IMR-90 (cell line): ENCODE measurements around the gene GRIA3.

Experiments
- CEBPB ChIP-seq: IDR thresholded peaks from 2 replicates; pipeline ENCODE4 v1.6.1; 2012; ENCODE audit warnings: low read depth, low read length, improper control_type of control experiment
- CHD1 ChIP-seq: IDR thresholded peaks from 2 replicates; pipeline ENCODE4 v1.6.1; 2012; ENCODE audit warnings: low read depth, low read length, improper control_type of control experiment
- MXI1 ChIP-seq: IDR thresholded peaks from 2 replicates; pipeline ENCODE4 v1.6.1; 2012; ENCODE audit warnings: low read depth, mild to moderate bottlenecking, low read length, moderate library complexity, borderline replicate concordance
- NFE2L2 ChIP-seq: fragments of 150-350 bp; IDR thresholded peaks from 2 replicates; pipeline ENCODE4 v1.6.1; 2016; ENCODE audit warnings: low read depth, mild to moderate bottlenecking, low read length
- POLR2A ChIP-seq: IDR thresholded peaks from 2 replicates; pipeline ENCODE4 v1.6.1; 2012; ENCODE audit warnings: mild to moderate bottlenecking, low read depth, low read length
- RAD21 ChIP-seq: IDR thresholded peaks from 2 replicates; pipeline ENCODE4 v1.6.1; 2012; ENCODE audit warnings: low read length, improper control_type of control experiment
- RCOR1 ChIP-seq: IDR thresholded peaks from 2 replicates; pipeline ENCODE4 v1.6.1; 2012; ENCODE audit warnings: mild to moderate bottlenecking, low read length, improper control_type of control experiment; ENCODE audit not compliant: insufficient replicate concordance
- RFX5 ChIP-seq: IDR thresholded peaks from 2 replicates; pipeline ENCODE4 v1.8.0; 2012; ENCODE audit warnings: low read depth, mild to moderate bottlenecking, low read length, moderate library complexity
- SMC3 ChIP-seq: fragments of 150-350 bp; IDR thresholded peaks from 2 replicates; pipeline ENCODE4 v1.6.1; 2016; ENCODE audit warnings: low read depth, mild to moderate bottlenecking, antibody characterized with exemption, low read length, moderate library complexity
- TF ChIP-seq, protein P1 (sequence below): conservative IDR thresholded peaks from 2 replicates; pipeline ENCODE4 v1.5.1; 2012; ENCODE audit warnings: mild to moderate bottlenecking, low read depth, low read length, improper control_type of control experiment

DNA sequence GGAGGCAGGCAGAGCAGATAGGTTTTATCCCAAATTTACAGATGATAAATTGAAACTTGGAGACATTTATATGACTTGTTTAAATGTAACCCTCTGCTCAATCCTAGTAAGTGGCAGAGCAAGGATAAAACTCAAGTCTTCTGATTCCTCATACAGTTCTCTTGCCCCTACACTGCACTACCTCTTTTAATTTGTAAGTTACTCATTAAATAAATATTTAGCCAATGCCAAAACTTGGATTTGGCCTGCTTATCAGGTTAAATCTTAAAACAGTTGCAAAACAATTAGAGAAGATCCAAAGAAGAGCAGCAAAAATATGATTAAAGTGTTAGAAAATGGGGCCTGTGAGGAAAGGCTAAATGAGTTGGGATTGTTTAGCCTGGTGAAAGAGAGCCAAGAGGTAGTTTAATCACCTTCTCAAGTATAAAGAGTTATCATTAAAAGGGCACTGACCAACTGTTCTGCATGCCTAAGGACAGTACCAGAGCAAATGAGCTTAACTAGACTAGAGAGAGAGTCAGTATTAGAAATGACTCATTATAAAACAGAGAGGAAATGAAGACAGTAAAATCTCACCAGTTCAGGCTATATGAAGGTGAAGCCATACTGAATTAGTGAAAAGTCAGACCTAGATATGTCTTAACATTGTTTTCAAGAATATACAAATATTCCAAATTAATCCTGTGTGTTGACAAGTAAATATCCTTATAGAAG is 146.3 kb downstream of the GRIA3 start:
- TF ChIP-seq POLR2A, result no peak
- TF ChIP-seq, protein P1, sequence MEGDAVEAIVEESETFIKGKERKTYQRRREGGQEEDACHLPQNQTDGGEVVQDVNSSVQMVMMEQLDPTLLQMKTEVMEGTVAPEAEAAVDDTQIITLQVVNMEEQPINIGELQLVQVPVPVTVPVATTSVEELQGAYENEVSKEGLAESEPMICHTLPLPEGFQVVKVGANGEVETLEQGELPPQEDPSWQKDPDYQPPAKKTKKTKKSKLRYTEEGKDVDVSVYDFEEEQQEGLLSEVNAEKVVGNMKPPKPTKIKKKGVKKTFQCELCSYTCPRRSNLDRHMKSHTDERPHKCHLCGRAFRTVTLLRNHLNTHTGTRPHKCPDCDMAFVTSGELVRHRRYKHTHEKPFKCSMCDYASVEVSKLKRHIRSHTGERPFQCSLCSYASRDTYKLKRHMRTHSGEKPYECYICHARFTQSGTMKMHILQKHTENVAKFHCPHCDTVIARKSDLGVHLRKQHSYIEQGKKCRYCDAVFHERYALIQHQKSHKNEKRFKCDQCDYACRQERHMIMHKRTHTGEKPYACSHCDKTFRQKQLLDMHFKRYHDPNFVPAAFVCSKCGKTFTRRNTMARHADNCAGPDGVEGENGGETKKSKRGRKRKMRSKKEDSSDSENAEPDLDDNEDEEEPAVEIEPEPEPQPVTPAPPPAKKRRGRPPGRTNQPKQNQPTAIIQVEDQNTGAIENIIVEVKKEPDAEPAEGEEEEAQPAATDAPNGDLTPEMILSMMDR, result no peak
- TF ChIP-seq NFE2L2, result no peak
- TF ChIP-seq RFX5, result no peak
- no peak for TF ChIP-seq CEBPB
- TF ChIP-seq CHD1, result no peak
- TF ChIP-seq RAD21, result no peak
- TF ChIP-seq MXI1, result no peak
- no peak for TF ChIP-seq RCOR1
- TF ChIP-seq SMC3, result no peak
